Ramos (cell line): ENCODE results near the gene HOXC9.

Source experiments
- in situ Hi-C: fragments of 300-500 bp; cut with MboI; formaldehyde crosslinking; loops from one replicate; pipeline ENCODE4 v1.14.3; 2022; ENCODE audit warnings: low sequenced_read_pairs; ENCODE audit not compliant: unreplicated experiment

HOXC9 gene

DNA sequence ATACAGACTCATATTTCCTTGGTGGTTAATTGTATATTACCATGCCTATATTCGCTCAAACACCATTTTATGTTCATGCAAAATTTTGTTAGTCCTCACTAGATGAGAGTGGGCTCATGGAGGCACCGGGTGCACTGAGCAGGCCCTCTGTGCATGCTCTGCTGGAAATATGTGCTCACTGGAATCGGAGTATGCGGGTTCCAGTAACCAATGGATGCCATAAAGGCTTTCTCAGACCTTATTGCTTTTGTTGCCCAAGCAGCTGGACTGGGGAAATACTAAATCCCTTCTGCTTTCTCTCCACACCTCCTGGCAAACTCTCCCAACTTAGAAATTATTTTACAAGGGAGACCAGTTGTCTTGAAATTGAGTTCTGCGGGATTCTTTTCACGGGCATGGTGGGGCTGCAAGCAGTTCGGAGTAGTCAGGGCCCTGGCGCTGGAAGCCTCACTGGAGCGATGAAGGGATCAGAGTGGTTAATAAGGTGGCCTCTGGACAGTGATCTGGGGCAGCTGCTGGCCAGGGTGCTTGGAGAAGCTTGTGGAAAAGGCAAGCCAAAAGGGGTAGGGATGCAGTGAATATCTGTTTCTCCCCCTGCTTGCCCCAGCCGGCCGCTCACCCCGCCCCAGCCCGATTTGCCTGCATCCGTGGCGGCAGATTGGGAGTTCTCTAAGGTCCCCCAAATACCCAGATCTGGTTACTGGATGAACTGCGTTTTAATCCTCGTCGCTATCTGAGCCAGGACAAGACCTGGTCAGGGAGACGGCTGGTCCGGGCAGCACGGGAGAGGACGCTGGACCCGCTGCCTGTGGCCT is 20.8 kb downstream of the HOXC9 start:
- in situ Hi-C loops = no loop called here

DNA sequence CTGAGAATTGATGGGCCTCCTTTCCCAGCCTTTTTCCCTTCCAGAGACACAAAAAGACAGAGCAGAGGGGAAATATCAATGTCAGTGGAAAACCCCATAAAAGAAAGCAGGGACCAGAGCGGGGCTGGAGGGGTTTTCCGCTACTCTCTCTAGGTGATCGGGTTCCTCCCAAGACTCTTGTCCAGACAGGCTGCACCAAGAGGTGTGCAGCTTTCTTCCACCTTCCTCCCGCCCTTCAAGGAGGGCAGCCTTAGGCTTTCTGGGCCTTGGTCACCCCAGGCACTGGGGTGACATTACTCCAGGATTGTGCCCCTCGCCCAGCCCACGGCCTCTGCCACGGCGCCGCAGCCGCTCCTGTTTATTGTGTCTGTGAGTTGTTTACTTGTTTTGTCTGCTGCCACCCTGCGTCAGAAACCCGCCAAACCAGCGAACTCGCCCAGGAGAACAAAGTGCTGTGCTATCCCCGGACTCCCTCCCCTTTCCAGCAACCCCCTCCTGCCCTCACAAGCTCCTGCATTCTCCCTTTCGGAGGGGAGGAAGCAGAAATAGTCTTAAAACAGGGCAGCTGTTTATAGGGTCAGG is 21.6 kb downstream of the HOXC9 start:
- in situ Hi-C loops = no loop called here

DNA sequence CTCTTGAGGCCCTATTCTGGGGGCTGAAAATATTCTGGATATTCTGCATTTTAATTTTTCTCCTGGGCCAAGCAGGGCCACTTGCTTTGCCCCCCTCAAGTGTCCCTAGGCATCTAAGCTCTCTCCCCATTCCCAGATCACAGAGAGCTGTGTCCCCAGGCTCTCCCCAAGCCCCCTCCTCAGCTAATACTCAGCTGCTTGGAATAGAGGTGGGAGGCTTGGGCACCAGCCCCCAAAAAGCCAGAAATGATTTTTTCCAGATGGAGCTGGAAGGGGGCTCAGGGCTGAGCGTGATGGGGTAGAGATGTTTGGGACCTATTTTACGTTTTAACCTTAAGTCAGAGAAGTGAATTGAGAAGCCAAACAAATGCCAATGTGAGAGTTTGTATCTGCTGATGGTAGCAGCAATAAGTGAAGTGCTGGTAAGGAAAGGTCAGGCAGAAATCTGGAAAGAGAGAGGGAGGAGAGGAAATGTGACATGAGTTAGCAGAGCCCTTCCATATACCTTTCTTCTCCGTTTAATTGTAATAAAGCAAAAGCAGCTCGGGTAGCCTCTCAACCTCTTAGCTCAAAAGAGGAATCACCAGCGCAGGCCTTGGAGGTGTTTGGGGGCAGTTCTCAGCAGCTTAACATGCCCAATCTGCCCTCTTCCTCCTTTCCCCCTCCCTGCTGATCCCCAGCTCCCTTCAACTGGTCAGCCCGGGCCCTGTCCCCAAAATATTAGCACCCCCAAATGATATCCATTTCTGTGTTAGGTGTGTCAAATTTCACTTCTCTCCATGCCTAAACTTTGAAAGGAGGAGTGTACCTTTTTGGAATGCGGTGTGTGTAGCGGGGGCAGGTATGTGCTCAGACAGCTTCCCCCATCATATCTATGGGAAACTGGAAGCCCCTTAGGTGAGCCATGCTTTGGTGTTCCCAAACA is 23.3 kb downstream of the HOXC9 start:
- in situ Hi-C loops = no loop called here

DNA sequence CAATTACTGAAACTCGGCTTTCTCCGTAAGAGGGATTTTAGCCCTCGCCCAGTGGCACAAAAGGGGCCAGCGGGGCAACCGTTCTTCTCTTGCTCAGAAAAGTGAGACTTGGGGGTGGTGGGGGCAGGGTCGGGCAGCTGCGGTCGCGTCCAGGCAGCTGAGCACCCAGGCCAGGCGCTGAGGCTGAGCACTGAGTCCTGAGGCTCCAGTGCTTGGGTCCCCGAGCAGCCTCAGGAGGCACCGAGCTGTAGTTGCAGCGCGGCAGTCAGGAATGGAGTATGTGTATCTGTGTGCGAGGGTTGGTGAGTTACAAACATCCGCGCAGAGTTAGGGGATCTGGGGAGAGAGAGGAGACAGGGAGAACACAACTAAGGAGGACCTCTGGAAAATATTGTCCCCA is 24.2 kb downstream of the HOXC9 start:
- in situ Hi-C loops = no loop called here

DNA sequence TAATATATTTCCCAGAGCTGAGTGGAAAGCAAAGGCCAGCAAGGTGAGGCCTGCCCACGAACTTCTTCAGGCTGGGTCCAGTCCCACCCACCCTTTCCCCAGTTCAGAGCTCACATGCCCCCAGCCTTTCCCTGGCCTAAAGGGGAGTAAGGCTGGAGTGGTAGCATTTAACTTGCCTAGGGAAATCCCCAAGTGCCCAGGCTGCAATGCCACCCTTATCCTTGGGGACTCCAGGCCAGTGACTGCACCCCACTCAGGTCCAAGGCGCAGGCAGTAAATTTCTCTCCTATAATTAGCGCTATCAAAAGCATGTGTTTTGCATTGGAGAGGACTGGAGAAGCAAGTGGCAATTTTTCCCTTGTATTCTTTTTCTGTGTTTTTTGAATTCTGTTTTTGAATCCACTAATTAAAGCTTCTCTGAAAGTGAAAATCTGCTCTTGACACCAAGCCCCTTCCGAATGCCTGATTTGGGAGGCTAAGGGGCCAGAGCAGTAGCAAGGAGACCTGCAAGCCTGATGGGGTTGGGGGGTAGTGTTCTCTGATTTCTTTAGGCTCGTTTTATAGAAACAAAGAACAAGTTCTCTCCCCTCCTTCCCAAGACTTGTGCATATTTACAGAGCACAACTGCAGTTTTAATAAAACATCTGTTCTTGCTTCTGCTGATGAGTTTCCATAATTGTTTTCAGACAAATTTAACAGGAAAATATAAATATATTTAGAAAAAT is 24.8 kb downstream of the HOXC9 start:
- in situ Hi-C loops = no loop called here

DNA sequence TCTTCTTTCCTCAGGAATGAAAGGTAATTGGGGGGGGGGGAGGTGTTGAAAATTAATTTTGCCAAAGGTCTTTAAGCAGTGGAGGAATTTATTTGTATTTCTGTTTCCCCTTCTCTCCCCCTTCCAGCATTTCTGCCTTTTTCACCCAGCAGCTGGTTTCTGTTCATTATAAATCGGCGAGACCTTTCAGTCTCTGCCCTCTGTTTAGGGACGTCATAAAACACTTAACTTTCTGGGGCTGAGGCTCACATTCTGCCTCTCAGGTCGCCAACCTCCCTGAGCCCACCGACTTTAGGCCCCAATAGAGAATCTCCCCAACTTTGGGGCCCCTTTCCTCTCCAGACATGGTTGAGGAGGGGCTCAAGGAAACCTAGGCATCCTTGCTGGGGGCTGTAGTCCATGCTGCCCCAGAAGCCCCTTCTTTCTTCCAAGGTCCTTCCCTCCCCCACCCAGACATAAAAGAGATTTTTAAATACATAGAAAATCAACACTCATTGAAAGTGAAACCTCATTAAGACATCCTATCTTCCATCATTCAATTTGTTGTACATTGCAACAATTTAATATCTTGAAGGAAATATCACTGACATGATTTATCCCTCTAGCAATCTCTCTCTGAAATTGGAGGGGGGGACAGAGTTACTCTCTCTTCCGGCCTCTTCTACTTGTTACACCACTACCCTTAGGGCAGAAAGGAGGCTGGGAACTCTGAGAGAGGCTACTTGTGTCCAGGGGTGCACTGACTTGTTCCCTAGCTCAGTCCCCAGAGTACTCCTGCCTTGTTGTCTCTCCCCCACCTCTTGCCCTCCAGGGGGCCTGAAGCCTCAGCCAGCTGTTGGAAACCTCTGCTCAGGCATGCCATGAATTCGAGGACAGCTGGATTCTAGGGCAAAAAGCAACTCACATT is 25.8 kb downstream of the HOXC9 start:
- in situ Hi-C loops = no loop called here

DNA sequence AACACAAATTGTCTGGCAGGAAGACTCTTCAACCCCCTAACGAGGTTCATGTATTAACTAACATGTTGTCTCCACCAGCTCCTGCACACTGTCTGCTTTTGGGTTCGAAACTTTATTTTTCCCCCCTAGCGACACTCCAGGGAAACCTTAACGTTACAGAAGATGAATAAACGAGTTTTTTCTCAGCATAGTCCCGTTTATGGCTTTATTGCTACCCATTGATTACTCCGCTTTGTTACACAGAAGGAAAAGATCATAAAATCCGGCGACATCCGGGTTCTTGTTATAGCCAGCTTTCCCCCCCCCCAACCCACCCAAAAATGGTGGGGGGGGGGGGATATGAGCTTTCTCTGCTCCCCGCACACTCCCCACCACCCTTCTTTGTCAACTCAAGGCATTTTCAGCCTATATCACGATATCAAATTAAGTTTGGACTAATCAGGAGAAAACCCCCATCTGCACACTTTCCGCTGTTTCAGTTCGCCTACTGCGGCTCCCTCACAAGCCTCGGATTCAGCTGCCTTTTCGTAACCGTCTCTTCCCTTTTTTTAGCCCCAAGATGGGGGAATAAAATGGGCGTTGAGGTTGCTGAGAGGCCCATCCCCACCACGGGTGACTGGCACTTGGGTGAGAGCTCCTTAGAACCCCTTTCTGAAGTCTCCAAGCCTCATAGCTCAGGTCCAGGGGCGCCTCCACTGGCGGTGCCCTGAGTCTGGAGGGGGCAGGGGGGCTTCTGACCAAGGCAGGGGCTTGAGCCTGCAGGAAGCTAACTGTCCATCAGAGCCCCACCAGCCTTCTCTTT is 26.9 kb downstream of the HOXC9 start:
- in situ Hi-C loops = no loop called here

DNA sequence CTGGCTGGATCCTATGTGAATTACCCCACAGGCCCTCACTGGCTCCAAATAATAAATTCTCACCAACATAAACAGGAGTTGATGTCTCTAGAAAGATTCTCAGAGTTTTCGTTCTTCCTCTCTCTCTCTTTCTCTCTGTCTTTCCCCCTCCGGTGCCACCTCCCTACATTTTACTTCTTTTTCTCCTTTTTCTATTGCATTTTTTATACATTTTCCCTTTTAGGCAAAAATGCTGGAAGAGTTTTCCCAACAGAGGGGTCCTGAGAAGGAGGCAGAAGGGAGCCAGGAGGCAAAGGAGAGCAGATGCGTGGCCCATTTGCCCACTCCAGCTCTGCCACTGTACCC is 27.5 kb downstream of the HOXC9 start:
- in situ Hi-C loops = no loop called here

DNA sequence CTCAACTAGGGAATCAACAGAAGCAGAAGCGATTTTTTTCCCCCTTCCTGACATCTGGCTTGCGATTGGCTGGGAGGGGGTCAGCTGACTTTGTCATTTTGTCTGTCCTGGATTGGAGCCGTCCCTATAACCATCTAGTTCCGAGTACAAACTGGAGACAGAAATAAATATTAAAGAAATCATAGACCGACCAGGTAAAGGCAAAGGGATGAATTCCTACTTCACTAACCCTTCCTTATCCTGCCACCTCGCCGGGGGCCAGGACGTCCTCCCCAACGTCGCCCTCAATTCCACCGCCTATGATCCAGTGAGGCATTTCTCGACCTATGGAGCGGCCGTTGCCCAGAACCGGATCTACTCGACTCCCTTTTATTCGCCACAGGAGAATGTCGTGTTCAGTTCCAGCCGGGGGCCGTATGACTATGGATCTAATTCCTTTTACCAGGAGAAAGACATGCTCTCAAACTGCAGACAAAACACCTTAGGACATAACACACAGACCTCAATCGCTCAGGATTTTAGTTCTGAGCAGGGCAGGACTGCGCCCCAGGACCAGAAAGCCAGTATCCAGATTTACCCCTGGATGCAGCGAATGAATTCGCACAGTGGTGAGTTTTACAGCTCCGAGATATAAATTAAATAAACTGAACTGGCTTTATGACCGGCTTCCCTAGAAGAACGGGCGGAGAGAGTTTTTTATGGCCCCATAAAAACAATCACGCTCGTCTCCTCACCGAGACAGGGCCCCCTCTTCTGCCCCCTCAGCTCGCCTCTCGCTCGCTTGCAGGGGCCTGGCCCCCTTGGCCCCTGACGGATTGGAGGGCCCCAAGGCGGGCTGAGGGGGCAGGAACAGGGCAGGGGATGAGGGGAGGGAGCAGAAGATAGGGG is 28.6 kb downstream of the HOXC9 start, which contains the start of gene HOXC6:
TSS of gene HOXC6 (plus strand) at position 127 of the 888 bp plus-strand sequence. CDS start at position 209, 82 bp downstream.
- in situ Hi-C loops = no loop called here

DNA sequence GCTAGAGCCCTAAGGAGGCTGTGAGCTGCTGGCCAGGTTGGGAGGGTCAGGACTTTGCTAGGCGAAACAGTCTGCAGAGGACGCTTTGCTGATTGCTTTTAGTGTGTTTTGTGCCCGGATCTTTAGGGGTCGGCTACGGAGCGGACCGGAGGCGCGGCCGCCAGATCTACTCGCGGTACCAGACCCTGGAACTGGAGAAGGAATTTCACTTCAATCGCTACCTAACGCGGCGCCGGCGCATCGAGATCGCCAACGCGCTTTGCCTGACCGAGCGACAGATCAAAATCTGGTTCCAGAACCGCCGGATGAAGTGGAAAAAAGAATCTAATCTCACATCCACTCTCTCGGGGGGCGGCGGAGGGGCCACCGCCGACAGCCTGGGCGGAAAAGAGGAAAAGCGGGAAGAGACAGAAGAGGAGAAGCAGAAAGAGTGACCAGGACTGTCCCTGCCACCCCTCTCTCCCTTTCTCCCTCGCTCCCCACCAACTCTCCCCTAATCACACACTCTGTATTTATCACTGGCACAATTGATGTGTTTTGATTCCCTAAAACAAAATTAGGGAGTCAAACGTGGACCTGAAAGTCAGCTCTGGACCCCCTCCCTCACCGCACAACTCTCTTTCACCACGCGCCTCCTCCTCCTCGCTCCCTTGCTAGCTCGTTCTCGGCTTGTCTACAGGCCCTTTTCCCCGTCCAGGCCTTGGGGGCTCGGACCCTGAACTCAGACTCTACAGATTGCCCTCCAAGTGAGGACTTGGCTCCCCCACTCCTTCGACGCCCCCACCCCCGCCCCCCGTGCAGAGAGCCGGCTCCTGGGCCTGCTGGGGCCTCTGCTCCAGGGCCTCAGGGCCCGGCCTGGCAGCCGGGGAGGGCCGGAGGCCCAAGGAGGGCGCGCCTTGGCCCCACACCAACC is 29.8 kb downstream of the HOXC9 start:
- in situ Hi-C loops = no loop called here

DNA sequence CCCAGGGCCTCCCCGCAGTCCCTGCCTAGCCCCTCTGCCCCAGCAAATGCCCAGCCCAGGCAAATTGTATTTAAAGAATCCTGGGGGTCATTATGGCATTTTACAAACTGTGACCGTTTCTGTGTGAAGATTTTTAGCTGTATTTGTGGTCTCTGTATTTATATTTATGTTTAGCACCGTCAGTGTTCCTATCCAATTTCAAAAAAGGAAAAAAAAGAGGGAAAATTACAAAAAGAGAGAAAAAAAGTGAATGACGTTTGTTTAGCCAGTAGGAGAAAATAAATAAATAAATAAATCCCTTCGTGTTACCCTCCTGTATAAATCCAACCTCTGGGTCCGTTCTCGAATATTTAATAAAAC is 30.5 kb downstream of the HOXC9 start:
- in situ Hi-C loops = no loop called here

DNA sequence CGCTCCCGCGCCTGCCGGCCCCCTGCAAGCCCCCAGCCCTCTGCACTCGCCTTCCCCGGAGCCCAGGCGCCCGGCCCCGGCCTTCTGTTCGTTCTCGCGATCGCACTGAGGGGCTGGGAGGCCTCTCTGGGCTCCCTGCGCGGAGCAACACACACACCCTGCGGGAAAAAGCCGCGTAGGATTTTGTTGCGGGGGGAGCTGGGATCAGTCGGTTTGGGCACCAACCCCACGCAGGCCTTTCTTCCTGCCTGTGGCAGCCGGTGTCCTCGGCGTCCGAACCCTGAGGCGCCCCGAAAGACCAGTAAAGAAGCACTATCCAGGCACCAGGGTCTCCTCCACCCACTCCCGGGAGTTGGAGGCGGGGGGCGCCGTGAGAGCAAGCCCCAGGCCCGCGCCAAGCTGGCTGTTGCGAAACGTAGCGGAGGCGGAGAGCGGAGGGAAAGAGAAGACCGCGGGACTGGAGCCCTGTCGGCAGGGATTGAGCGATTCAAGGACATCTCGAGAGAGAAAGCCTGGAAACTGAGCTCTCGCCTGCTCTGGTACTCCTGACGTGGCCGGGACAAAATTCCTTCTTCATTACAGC is 31.0 kb downstream of the HOXC9 start:
- in situ Hi-C loops = no loop called here

DNA sequence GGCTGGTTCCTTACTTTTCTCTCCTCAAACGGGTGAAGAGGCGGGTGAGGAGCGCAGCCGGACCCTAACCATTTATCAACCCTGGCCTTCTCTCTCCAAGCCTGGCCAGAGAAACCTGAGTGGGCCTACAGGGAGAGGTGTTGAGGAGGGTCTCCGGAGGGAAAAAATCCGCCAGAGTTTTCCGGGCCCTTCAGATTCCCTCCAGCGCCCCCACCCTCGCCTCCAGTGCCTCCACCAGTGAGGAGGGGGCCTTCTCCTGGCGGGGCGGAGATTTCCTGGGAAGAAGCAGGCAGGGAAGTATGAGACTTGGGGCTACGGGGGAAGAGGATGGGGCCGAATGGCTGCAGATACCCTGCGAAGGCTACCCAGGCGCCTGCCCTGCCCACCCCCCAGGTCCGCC is 31.5 kb downstream of the HOXC9 start:
- in situ Hi-C loops = no loop called here

DNA sequence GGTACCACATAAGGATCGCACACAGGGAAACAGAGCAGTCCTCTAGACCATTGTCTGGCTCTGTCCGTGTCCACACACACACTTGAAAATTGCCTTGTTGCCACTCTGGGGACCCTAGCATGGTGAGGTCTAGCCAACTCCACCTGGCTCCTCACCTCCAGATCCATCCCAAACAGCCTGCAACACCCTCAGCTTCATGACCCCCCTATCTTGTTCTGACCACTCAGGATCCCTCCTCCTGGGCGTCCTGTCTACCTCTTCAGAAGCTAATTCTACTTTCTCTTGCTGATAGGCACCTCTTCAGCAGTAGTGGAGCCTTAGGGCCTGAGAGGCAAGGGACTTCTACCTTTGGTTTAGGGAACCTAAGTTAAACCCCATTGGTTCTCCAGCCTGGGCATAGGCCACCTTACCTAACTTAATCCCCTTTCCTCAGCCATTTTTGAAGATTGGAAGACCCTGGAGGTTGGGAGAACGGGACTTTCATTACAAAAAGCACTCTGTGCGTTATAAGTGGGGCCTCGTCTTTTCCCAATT is 32.2 kb downstream of the HOXC9 start:
- in situ Hi-C loops = no loop called here

DNA sequence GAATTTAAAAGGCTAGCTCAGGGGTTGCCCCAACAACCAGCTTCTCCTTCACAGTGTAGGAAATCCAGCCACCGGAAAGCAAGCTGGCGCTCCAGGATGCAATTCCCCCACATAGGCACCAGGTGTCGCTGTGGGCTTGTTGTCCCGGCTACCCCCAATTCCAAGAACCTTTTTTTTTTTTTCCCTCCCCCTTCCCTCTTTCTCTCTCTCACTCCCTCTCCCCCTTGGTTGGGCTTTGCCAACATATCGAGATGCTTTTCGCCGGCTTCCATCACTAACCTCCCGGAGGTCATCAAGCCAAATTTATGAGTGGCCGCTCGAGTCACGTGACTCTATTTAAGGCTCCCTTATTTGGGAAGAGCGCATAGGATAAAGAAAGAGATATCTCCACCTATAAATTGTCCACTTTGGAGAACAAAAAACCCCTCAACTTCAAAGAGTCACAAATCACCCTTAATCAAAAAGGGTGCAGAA is 32.7 kb downstream of the HOXC9 start, which contains the start of gene HOXC5:
TSS of gene HOXC5 (plus strand) at position 424 of the 474 bp plus-strand sequence. CDS start 73 bp downstream, outside the sequence.
- in situ Hi-C loops = no loop called here
